GM18861 (cell line): ENCODE results near the gene SDSL.

Experiments used
- ATAC-seq: cut with Tn5 transposase; IDR thresholded peaks from one replicate; pipeline ENCODE4 v1.9.1; 2021; ENCODE audit not compliant: unreplicated experiment

The SDSL gene

GRCh38 chr12:113422030-113422885, at the start of gene SDSL:
Gene SDSL, plus strand, starts transcription at chr12:113422380. Its CDS starts 5,603 bp downstream, at chr12:113427983.
- ATAC-seq: peak; percentile 89

- no peak for ATAC-seq
Measured at GRCh38 chr12:113373440-113373839, 48.7 kb upstream of the SDSL start.

GRCh38 chr12:113373969-113374368, 48.2 kb upstream of the SDSL start:
- no peak for ATAC-seq

- no peak for ATAC-seq
Measured at GRCh38 chr12:113374823-113375428, 47.3 kb upstream of the SDSL start.

- no peak for ATAC-seq
Measured at GRCh38 chr12:113378291-113378690, 43.9 kb upstream of the SDSL start.

GRCh38 chr12:113381220-113381619, 41.0 kb upstream of the SDSL start:
- no peak for ATAC-seq

- ATAC-seq: no peak
Measured at GRCh38 chr12:113382206-113382605, 40.0 kb upstream of the SDSL start.

- no peak for ATAC-seq
Measured at GRCh38 chr12:113384778-113385177, 37.4 kb upstream of the SDSL start.

- no peak for ATAC-seq
Measured at GRCh38 chr12:113385282-113385882, 36.8 kb upstream of the SDSL start.

GRCh38 chr12:113386866-113387566, 35.2 kb upstream of the SDSL start:
- ATAC-seq: no peak

- no peak for ATAC-seq
Measured at GRCh38 chr12:113387631-113388030, 34.5 kb upstream of the SDSL start.

GRCh38 chr12:113388351-113388750, 33.8 kb upstream of the SDSL start:
- ATAC-seq: no peak

GRCh38 chr12:113390064-113391043, 31.8 kb upstream of the SDSL start:
- ATAC-seq: no peak

GRCh38 chr12:113391145-113391544, 31.0 kb upstream of the SDSL start:
- ATAC-seq: no peak

GRCh38 chr12:113391650-113392337, 30.4 kb upstream of the SDSL start:
- no peak for ATAC-seq

GRCh38 chr12:113392520-113392919, 29.7 kb upstream of the SDSL start:
- no peak for ATAC-seq

- no peak for ATAC-seq
Measured at GRCh38 chr12:113392988-113393579, 29.1 kb upstream of the SDSL start.

- no peak for ATAC-seq
Measured at GRCh38 chr12:113393749-113394148, 28.4 kb upstream of the SDSL start.

- no peak for ATAC-seq
Measured at GRCh38 chr12:113395119-113395518, 27.1 kb upstream of the SDSL start.
